HCT116 (cell line): ENCODE data around the gene DENND2D.

Experiments
- POLR2A ChIP-seq: IDR thresholded peaks from 2 replicates; pipeline ENCODE4 v1.7.0; 2011; ENCODE audit warnings: borderline replicate concordance; ENCODE audit not compliant: insufficient read depth, insufficient read length; ENCODE audit errors: extremely low read depth
- POLR2AphosphoS5 ChIP-seq: IDR thresholded peaks from 2 replicates; pipeline ENCODE4 v1.6.1; 2011; ENCODE audit warnings: mild to moderate bottlenecking, low read depth, low read length, moderate library complexity
- YY1 ChIP-seq: IDR thresholded peaks from 2 replicates; pipeline ENCODE4 v1.6.1; 2011; ENCODE audit warnings: low read length, low read depth, moderate library complexity, mild to moderate bottlenecking; ENCODE audit not compliant: insufficient replicate concordance; ENCODE audit errors: extremely low read depth
- TF ChIP-seq, protein P1 (sequence below), 3 experiments: fragments of 200-600 bp in 1 of 3; sonication (generic) in 1 of 3; IDR thresholded peaks in 2 of 3; conservative IDR thresholded peaks in 1 of 3; 2 replicates each; pipeline ENCODE4 v1.5.1; 2012 to 2017; ENCODE audit warnings: low read depth in 2 of 3, low read length in 2 of 3, antibody characterized with exemption in 1 of 3, borderline replicate concordance in 1 of 3, control low read depth in 1 of 3, mild to moderate bottlenecking in 1 of 3, mixed read lengths in 1 of 3, mixed run types in 1 of 3, moderate library complexity in 1 of 3; ENCODE audit not compliant: insufficient read depth in 1 of 3

DNA sequence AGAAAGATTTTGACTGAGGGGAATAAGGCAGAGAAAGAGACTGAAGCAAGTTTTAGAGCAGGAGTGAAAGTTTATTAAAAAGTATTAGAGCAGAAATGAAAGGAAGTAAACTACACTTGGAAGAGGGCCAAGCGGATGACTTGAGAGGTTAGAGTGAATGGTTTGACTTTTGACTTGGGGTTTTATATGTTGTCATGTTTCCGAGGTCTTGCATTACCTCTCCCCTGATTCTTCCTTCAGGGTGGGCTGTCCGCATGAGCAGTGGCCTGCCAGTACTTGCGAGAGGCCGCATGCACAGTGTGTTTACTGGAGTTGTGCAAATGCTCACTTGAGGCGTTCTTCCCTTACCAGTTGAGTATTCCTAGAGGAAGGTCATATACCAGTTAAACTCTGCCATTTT is 13.0 kb upstream of the DENND2D start:
- TF ChIP-seq, protein P1, sequence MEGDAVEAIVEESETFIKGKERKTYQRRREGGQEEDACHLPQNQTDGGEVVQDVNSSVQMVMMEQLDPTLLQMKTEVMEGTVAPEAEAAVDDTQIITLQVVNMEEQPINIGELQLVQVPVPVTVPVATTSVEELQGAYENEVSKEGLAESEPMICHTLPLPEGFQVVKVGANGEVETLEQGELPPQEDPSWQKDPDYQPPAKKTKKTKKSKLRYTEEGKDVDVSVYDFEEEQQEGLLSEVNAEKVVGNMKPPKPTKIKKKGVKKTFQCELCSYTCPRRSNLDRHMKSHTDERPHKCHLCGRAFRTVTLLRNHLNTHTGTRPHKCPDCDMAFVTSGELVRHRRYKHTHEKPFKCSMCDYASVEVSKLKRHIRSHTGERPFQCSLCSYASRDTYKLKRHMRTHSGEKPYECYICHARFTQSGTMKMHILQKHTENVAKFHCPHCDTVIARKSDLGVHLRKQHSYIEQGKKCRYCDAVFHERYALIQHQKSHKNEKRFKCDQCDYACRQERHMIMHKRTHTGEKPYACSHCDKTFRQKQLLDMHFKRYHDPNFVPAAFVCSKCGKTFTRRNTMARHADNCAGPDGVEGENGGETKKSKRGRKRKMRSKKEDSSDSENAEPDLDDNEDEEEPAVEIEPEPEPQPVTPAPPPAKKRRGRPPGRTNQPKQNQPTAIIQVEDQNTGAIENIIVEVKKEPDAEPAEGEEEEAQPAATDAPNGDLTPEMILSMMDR (IDR thresholded peaks at IDR 0.05 in 2 of 3, conservative IDR thresholded peaks at IDR 0.05 in 1 of 3; ENCODE audit: borderline replicate concordance in 1 of 3, insufficient read depth in 1 of 3, low read depth in 2 of 3, low read length in 2 of 3) = no peak
- TF ChIP-seq POLR2A (no peak), POLR2AphosphoS5 (no peak), YY1 (no peak)
